Smooth muscle cell (in vitro differentiated cells): ENCODE results near the gene CLIC3. TPM values are rescaled to one million over a fixed set of nuclear protein-coding genes. Genes with fewer than 3 reads are reported as not detected.

Experiments used
- DNase-seq: peaks from one replicate; lab custom pipeline; 2025; ENCODE audit not compliant: unreplicated experiment; lab: John Stamatoyannopoulos, UW
- H2AFZ ChIP-seq: fragments of 200-600 bp; sonication (generic); 2 replicates; pipeline ENCODE4 v1.6.0; 2016; ENCODE audit warnings: antibody characterized with exemption, low read depth, mild to moderate bottlenecking
- H3F3A ChIP-seq: fragments of 200-600 bp; sonication (generic); 2 replicates; pipeline ENCODE4 v1.6.0; 2017; ENCODE audit warnings: antibody characterized with exemption, low read depth
- H3K27ac ChIP-seq: fragments of 200-600 bp; sonication (generic); 2 replicates; pipeline ENCODE4 v1.5.1; 2016; ENCODE audit warnings: low read depth, mild to moderate bottlenecking
- H3K27me3 ChIP-seq: fragments of 200-600 bp; sonication (generic); 2 replicates; pipeline ENCODE4 v1.6.1; 2016; ENCODE audit warnings: low read depth, mild to moderate bottlenecking
- H3K36me3 ChIP-seq: fragments of 200-600 bp; sonication (generic); 2 replicates; pipeline ENCODE4 v1.5.1; 2016; ENCODE audit warnings: low read depth
- H3K4me1 ChIP-seq: fragments of 200-600 bp; sonication (generic); 2 replicates; pipeline ENCODE4 v1.5.1; 2016; ENCODE audit warnings: low read depth
- H3K4me2 ChIP-seq: fragments of 200-600 bp; sonication (generic); 2 replicates; pipeline ENCODE4 v1.6.0; 2016; ENCODE audit warnings: mild to moderate bottlenecking
- H3K4me3 ChIP-seq: fragments of 200-600 bp; sonication (generic); 2 replicates; pipeline ENCODE4 v1.5.1; 2016; ENCODE audit warnings: mild to moderate bottlenecking
- H3K79me2 ChIP-seq: fragments of 200-600 bp; sonication (generic); 2 replicates; pipeline ENCODE4 v1.6.0; 2016; ENCODE audit warnings: low read depth, mild to moderate bottlenecking
- H3K9ac ChIP-seq: fragments of 200-600 bp; sonication (generic); 2 replicates; pipeline ENCODE4 v1.6.0; 2016; ENCODE audit warnings: low read depth
- H3K9me3 ChIP-seq: fragments of 200-600 bp; sonication (generic); replicated peaks from 2 replicates; pipeline ENCODE4 v1.5.1; 2016; ENCODE audit warnings: low read depth
- H4K20me1 ChIP-seq: fragments of 200-600 bp; sonication (generic); 2 replicates; pipeline ENCODE4 v1.6.0; 2016; ENCODE audit warnings: low read depth
- CTCF ChIP-seq: fragments of 200-600 bp; sonication (generic); IDR thresholded peaks from 2 replicates; pipeline ENCODE4 v1.5.1; 2017; ENCODE audit warnings: borderline replicate concordance, mild to moderate bottlenecking, antibody characterized with exemption; ENCODE audit not compliant: insufficient read depth, poor library complexity, severe bottlenecking
- WGBS: methylation state at CpG from one replicate; pipeline ENCODE4 v1.1.7; 2016; ENCODE audit warnings: low lambda C conversion rate; 5-methylcytosine and 5-hydroxymethylcytosine counted together
- polyA plus RNA-seq: library from polyadenylated mRNA; unstranded; fragments of >200 nt; fragmentation: Nextera tagmentation; extraction: Ambion mirVana; gene quantifications from 2 replicates; pipeline ENCODE4 v1.2.1, GENCODE V29; 2016
- total RNA-seq: library from RNA; depleted of rRNA; stranded (reverse); fragments of >200 nt; gene quantifications from 2 replicates; pipeline ENCODE4 v1.2.3, GENCODE V29; 2014

Gene CLIC3
- total and polyA plus RNA-seq, 2 experiments from 2014 or later = 36.8 to 43.9 TPM

- no peaks in the 10 kb centered on the region for H3K9me3 ChIP-seq
- DNase-seq = no peak
- no peak overlapping the region for H3K27ac ChIP-seq
- no peak overlapping the region for H3K9ac ChIP-seq
- no peak for TF ChIP-seq CTCF
- WGBS = 98% methylated on average over 36 of the region's 36 CpGs
- no peaks in the 10 kb centered on the region for H3F3A ChIP-seq
- H3K4me3 ChIP-seq = no peak overlapping the region
- H3K4me2 ChIP-seq = no peak overlapping the region
- no peaks in the 10 kb centered on the region for H4K20me1 ChIP-seq
- no peaks in the 10 kb centered on the region for H3K79me2 ChIP-seq
- no peaks in the 10 kb centered on the region for H3K27me3 ChIP-seq
- no peak overlapping the region for H2AFZ ChIP-seq
- H3K36me3 ChIP-seq = no peaks in the 10 kb centered on the region
- H3K4me1 ChIP-seq = no peaks in the 10 kb centered on the region
These were observed 18.6 kb upstream of the CLIC3 start for GRCh38 chr9:137014776-137015539.

- Histone ChIP-seq H4K20me1 (no peaks in the 10 kb centered on the region), H3K9me3 (no peaks in the 10 kb centered on the region), H3K27me3 (no peaks in the 10 kb centered on the region), H3K79me2 (no peaks in the 10 kb centered on the region), H3K4me3 (no peak overlapping the region), H3K4me1 (no peaks in the 10 kb centered on the region), H2AFZ (no peak overlapping the region), H3F3A (no peaks in the 10 kb centered on the region), H3K4me2 (no peak overlapping the region), H3K27ac (no peak overlapping the region), H3K36me3 (no peaks in the 10 kb centered on the region), H3K9ac (no peak overlapping the region)
- WGBS = 94% methylated on average over 23 of the region's 23 CpGs
- TF ChIP-seq CTCF = no peak
- DNase-seq = no peak
These were observed 17.8 kb upstream of the CLIC3 start for GRCh38 chr9:137014166-137014565.

- Histone ChIP-seq H3K4me2 (no peak overlapping the region), H3K9me3 (no peaks in the 10 kb centered on the region), H2AFZ (no peak overlapping the region), H3K4me3 (no peak overlapping the region), H3K27ac (no peak overlapping the region), H4K20me1 (no peaks in the 10 kb centered on the region), H3K79me2 (no peaks in the 10 kb centered on the region), H3K27me3 (no peaks in the 10 kb centered on the region), H3K4me1 (no peaks in the 10 kb centered on the region), H3F3A (no peaks in the 10 kb centered on the region), H3K36me3 (no peaks in the 10 kb centered on the region), H3K9ac (no peak overlapping the region)
- no peak for DNase-seq
- TF ChIP-seq CTCF = no peak
- 95% methylated on average over 19 of the region's 20 CpGs for WGBS
These were observed 17.2 kb upstream of the CLIC3 start for GRCh38 chr9:137013571-137013940.
